ENCODE measurements around the gene NAB2. TPM values are rescaled to one million over a fixed set of nuclear protein-coding genes. Genes with fewer than 3 reads are reported as not detected.
"Not testable (repeated sequence)": the region's sequence is repeated elsewhere in the genome, so short reads cannot be mapped to it uniquely, and the experiment has no call there.

NAB2 gene
- total and polyA plus RNA-seq, 5 donors = 12.8 to 22.7 (median 13.8) TPM

GRCh38 chr12:57069523-57069922, 19.4 kb upstream of the NAB2 start:
- DNase-seq (peak in 2 of 3 donors; percentile 41 to 65), ATAC-seq (peak; percentile 92 to 93)
- WGBS = 25% methylated on average over 3 of the region's 3 CpGs
- H3K27me3 ChIP-seq (ENCODE audit: control insufficient read depth, insufficient read depth) = no peaks in the 10 kb centered on the region
- intact Hi-C loops (cut with DNase I) = loop anchor here (1.0 to 10.0 kb wide), 4 partner anchors 43 to 115 kb away; no protein-coding TSS in a partner anchor
- H3K9me3 ChIP-seq (ENCODE audit: control insufficient read depth, low read length) = no peaks in the 10 kb centered on the region
- peak overlapping the region; percentile 57 for H3K27ac ChIP-seq (ENCODE audit: low read length)
- H3K4me1 ChIP-seq (ENCODE audit: control insufficient read depth, insufficient read depth, low read length) = no peaks in the 10 kb centered on the region
- no peak overlapping the region for H3K4me3 ChIP-seq (ENCODE audit: low read length)

GRCh38 chr12:57072661-57073060, 16.3 kb upstream of the NAB2 start:
- intact Hi-C loops (cut with DNase I) = loop anchor here in 1 of 4 donors (10.0 kb wide), 1 partner anchor 102 kb away; no protein-coding TSS in a partner anchor
- no peak overlapping the region for H3K27ac ChIP-seq (ENCODE audit: low read length)
- H3K4me1 ChIP-seq (ENCODE audit: control insufficient read depth, insufficient read depth, low read length) = no peaks in the 10 kb centered on the region
- no peaks in the 10 kb centered on the region for H3K9me3 ChIP-seq (ENCODE audit: control insufficient read depth, low read length)
- no peak for DNase-seq
- WGBS = 75% methylated on average over 2 of the region's 2 CpGs
- H3K4me3 ChIP-seq (ENCODE audit: low read length) = no peak overlapping the region
- ATAC-seq = no peak
- no peaks in the 10 kb centered on the region for H3K27me3 ChIP-seq (ENCODE audit: control insufficient read depth, insufficient read depth)

- not testable (repeated sequence) for H3K4me3 ChIP-seq (ENCODE audit: low read length); H3K4me1 ChIP-seq (ENCODE audit: control insufficient read depth, insufficient read depth, low read length); H3K27me3 ChIP-seq (ENCODE audit: control insufficient read depth, insufficient read depth); ATAC-seq; H3K9me3 ChIP-seq (ENCODE audit: control insufficient read depth, low read length); H3K27ac ChIP-seq (ENCODE audit: low read length); DNase-seq
- intact Hi-C loops (cut with DNase I) = loop anchor here in 1 of 4 donors (10.0 kb wide), 1 partner anchor 101 kb away; no protein-coding TSS in a partner anchor
- 98% methylated on average over 6 of the region's 6 CpGs for WGBS
These were observed 15.1 kb upstream of the NAB2 start for GRCh38 chr12:57073566-57074450.

DNA sequence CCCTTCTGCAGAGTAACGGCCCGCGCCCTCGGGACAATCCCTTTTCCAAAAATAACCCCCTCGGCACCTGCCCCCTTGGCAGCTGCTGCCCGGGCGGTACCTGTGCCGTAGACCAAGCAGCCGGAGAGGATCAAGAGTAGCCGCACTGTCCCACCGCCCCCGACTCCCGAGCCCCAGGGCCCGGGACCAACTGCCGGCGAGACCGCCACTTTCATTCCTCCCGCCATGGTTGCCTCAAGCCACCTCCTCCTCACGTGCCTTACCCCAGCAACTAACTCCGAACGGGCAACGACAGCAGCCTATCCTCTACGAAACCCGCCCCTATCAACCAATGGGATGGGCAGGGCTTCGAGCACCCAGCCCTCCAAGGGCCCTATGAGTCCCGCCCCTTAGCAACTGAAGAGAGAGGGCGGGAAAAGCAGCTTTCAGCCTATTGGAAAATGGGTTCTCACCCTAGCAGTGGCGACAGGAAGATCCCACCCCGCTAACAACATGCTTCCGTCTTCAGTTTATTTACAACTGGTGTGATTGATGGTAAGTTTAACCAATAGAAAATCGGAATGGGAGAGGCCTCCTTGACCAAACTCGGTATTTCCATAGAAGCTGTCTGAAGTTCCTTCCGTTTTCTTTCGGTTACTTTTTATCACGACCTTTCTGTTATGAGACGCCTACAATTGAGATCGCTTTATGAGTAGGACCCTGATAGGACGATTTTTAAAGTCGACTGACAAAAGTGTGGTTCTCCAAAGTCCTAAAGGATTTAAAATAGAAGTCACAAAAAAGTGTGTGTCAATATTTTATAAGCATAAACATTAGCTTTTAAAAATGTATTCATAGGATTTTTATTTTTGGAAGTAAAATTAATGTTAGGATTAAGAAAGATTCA, 10.2 kb upstream of the NAB2 start, which contains the start of gene NEMP1:
NEMP1 (minus strand) TSS at position 273 of the 886 bp plus-strand sequence; CDS start at position 227, 46 bp downstream.
- peak; percentile 100 for ATAC-seq
- H3K4me1 ChIP-seq (ENCODE audit: control insufficient read depth, insufficient read depth, low read length) = no peaks in the 10 kb centered on the region
- under 1% methylated on average over 39 of the region's 39 CpGs for WGBS
- no peaks in the 10 kb centered on the region for H3K27me3 ChIP-seq (ENCODE audit: control insufficient read depth, insufficient read depth)
- H3K4me3 ChIP-seq (ENCODE audit: low read length) = peak within 1 kb of the TSS; percentile 62
- H3K9me3 ChIP-seq (ENCODE audit: control insufficient read depth, low read length) = no peaks in the 10 kb centered on the region
- peak; percentile 95 to 97 (median 97) for DNase-seq
- intact Hi-C loops (cut with DNase I) = loop anchor here in 1 of 4 donors (10.0 kb wide), 1 partner anchor 96 kb away; no protein-coding TSS in a partner anchor
- peak within 1 kb of the TSS; percentile 53 for H3K27ac ChIP-seq (ENCODE audit: low read length)

DNA sequence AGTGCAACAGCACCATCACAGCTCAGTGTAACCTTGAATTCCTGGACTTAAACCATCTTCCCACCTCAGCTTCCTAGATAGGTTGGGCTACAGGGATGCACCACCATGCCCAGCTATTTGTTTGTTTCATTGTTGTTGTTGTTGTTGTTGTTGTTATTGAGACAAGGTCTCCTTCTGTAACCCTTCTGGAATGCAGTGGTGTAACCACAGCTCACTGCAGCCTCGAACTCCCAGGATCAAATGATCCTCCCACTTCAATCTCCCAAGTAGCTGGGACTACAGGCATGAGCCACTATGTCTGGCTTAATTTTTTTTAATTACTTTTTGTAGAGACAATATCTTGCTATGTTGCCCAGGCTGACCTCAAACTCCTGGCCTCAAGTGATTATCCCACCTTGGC, 9.1 kb upstream of the NAB2 start:
- no peak for ATAC-seq
- intact Hi-C loops (cut with DNase I) = loop anchor here in 1 of 4 donors (10.0 kb wide), 1 partner anchor 95 kb away; no protein-coding TSS in a partner anchor
- no peak for DNase-seq
- Histone ChIP-seq H3K4me3 (ENCODE audit: low read length) (no peak overlapping the region), H3K27me3 (ENCODE audit: control insufficient read depth, insufficient read depth) (no peaks in the 10 kb centered on the region), H3K4me1 (ENCODE audit: control insufficient read depth, insufficient read depth, low read length) (no peaks in the 10 kb centered on the region), H3K27ac (ENCODE audit: low read length) (no peak overlapping the region), H3K9me3 (ENCODE audit: control insufficient read depth, low read length) (no peaks in the 10 kb centered on the region)
- 64% methylated on average over 1 of the region's 1 CpG for WGBS

DNA sequence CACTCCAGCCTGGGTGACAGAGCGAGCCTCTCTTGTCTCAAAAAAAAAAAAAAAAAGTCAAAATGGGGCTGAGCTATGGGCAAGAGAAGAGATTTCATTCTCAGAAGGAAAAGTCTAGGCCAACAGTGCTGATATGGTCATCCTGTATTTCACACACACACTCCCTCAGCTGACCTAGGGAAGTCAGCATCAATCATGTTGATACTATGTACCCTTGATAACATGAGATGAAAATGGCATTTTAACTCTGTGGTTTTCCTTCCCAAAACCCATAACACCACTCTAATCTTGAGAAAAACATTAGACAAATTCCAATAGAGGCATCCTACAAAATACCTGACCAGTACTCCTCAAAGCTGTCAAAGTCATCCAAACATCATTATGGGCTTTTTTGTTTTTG, 8.1 kb upstream of the NAB2 start:
- no peak for ATAC-seq
- Histone ChIP-seq H3K4me1 (ENCODE audit: control insufficient read depth, insufficient read depth, low read length) (no peaks in the 10 kb centered on the region), H3K4me3 (ENCODE audit: low read length) (no peak overlapping the region), H3K27ac (ENCODE audit: low read length) (no peak overlapping the region), H3K9me3 (ENCODE audit: control insufficient read depth, low read length) (no peaks in the 10 kb centered on the region), H3K27me3 (ENCODE audit: control insufficient read depth, insufficient read depth) (no peaks in the 10 kb centered on the region)
- intact Hi-C loops (cut with DNase I) = no loop called here
- no peak for DNase-seq
- 100% methylated on average over 1 of the region's 1 CpG for WGBS

GRCh38 chr12:57085999-57086492, 2.9 kb upstream of the NAB2 start:
- H3K9me3 ChIP-seq (ENCODE audit: control insufficient read depth, low read length) = no peaks in the 10 kb centered on the region
- intact Hi-C loops (cut with DNase I) = no loop called here
- H3K27ac ChIP-seq (ENCODE audit: low read length) = peak overlapping the region; percentile 96
- peak overlapping the region; percentile 78 for H3K4me3 ChIP-seq (ENCODE audit: low read length)
- H3K4me1 ChIP-seq (ENCODE audit: control insufficient read depth, insufficient read depth, low read length) = peaks cover 3% of the 10 kb centered on the region
- 12% methylated on average over 12 of the region's 12 CpGs for WGBS
- DNase-seq (peak; percentile 66 to 84 (median 75)), ATAC-seq (no peak)
- no peaks in the 10 kb centered on the region for H3K27me3 ChIP-seq (ENCODE audit: control insufficient read depth, insufficient read depth)

- DNase-seq (peak; percentile 80 to 91 (median 90)), ATAC-seq (peak; percentile 23 to 31)
- Histone ChIP-seq H3K27me3 (ENCODE audit: control insufficient read depth, insufficient read depth) (no peaks in the 10 kb centered on the region), H3K4me3 (ENCODE audit: low read length) (peak overlapping the region; percentile 78), H3K4me1 (ENCODE audit: control insufficient read depth, insufficient read depth, low read length) (peaks cover 4% of the 10 kb centered on the region), H3K9me3 (ENCODE audit: control insufficient read depth, low read length) (no peaks in the 10 kb centered on the region), H3K27ac (ENCODE audit: low read length) (peak overlapping the region; percentile 96)
- WGBS = under 1% methylated on average over 14 of the region's 14 CpGs
- intact Hi-C loops (cut with DNase I) = no loop called here
These were observed 2.4 kb upstream of the NAB2 start for GRCh38 chr12:57086493-57087009.

GRCh38 chr12:57087010-57087690, 1.8 kb upstream of the NAB2 start:
- peaks cover 4% of the 10 kb centered on the region for H3K4me1 ChIP-seq (ENCODE audit: control insufficient read depth, insufficient read depth, low read length)
- H3K27ac ChIP-seq (ENCODE audit: low read length) = peak overlapping the region; percentile 100
- under 1% methylated on average over 52 of the region's 52 CpGs for WGBS
- peak overlapping the region; percentile 78 for H3K4me3 ChIP-seq (ENCODE audit: low read length)
- no peaks in the 10 kb centered on the region for H3K27me3 ChIP-seq (ENCODE audit: control insufficient read depth, insufficient read depth)
- ATAC-seq (peak; percentile 79 to 81), DNase-seq (peak; percentile 96 to 98 (median 98))
- no peaks in the 10 kb centered on the region for H3K9me3 ChIP-seq (ENCODE audit: control insufficient read depth, low read length)
- intact Hi-C loops (cut with DNase I) = no loop called here
